Hepatocyte (in vitro differentiated cells): ENCODE results near the gene MIOX. TPM values are rescaled to one million over a fixed set of nuclear protein-coding genes. Genes with fewer than 3 reads are reported as not detected.

Experiments
- DNase-seq: peaks from one replicate; pipeline ENCODE4 v3.0.0-alpha.2; 2016; ENCODE audit warnings: low spot score
- H2AFZ ChIP-seq: fragments of 200-600 bp; sonication (generic); 2 replicates; pipeline ENCODE4 v1.6.0; 2016; ENCODE audit warnings: antibody characterized with exemption, mild to moderate bottlenecking
- H3K27ac ChIP-seq: fragments of 200-600 bp; sonication (generic); 2 replicates; pipeline ENCODE4 v1.5.1; 2016; ENCODE audit warnings: mild to moderate bottlenecking
- H3K27me3 ChIP-seq: fragments of 200-600 bp; sonication (generic); 2 replicates; pipeline ENCODE4 v1.6.1; 2016
- H3K36me3 ChIP-seq: fragments of 200-600 bp; sonication (generic); replicated peaks from 2 replicates; pipeline ENCODE4 v1.5.1; 2016; ENCODE audit warnings: low read depth; ENCODE audit not compliant: insufficient read depth
- H3K4me1 ChIP-seq: fragments of 200-600 bp; sonication (generic); 2 replicates; pipeline ENCODE4 v1.5.1; 2016; ENCODE audit warnings: mild to moderate bottlenecking, moderate library complexity; ENCODE audit not compliant: insufficient read depth
- H3K4me2 ChIP-seq: fragments of 200-600 bp; sonication (generic); 2 replicates; pipeline ENCODE4 v1.6.0; 2016
- H3K4me3 ChIP-seq: fragments of 200-600 bp; sonication (generic); 2 replicates; pipeline ENCODE4 v1.5.1; 2016; ENCODE audit warnings: mild to moderate bottlenecking
- H3K79me2 ChIP-seq: fragments of 200-600 bp; sonication (generic); 2 replicates; pipeline ENCODE4 v1.6.0; 2017; ENCODE audit warnings: mild to moderate bottlenecking
- H3K9me2 ChIP-seq: fragments of 200-600 bp; sonication (generic); replicated peaks from 2 replicates; pipeline ENCODE4 v1.6.0; 2017; ENCODE audit warnings: mild to moderate bottlenecking; ENCODE audit not compliant: insufficient read depth
- H3K9me3 ChIP-seq: fragments of 200-600 bp; sonication (generic); 2 replicates; pipeline ENCODE4 v1.5.1; 2016; ENCODE audit warnings: low read depth, mild to moderate bottlenecking
- H4K20me1 ChIP-seq: fragments of 200-600 bp; sonication (generic); 2 replicates; pipeline ENCODE4 v1.6.0; 2016; ENCODE audit warnings: mild to moderate bottlenecking; ENCODE audit not compliant: insufficient read depth, poor library complexity, severe bottlenecking
- CTCF ChIP-seq: fragments of 200-600 bp; sonication (generic); IDR thresholded peaks from 2 replicates; pipeline ENCODE4 v1.5.1; 2016; ENCODE audit warnings: antibody characterized with exemption, mild to moderate bottlenecking; ENCODE audit not compliant: poor library complexity
- EZH2 ChIP-seq: fragments of 200-600 bp; sonication (generic); IDR thresholded peaks from 2 replicates; pipeline ENCODE4 v1.6.1; 2016; ENCODE audit warnings: antibody characterized with exemption, mild to moderate bottlenecking, borderline replicate concordance
- EZH2phosphoT487 ChIP-seq: fragments of 200-600 bp; sonication (generic); IDR thresholded peaks from one replicate; pipeline ENCODE4 v1.6.1; 2018; ENCODE audit warnings: antibody characterized with exemption, mild to moderate bottlenecking, low read depth, moderate library complexity; ENCODE audit not compliant: unreplicated experiment, severe bottlenecking
- WGBS: methylation state at CpG from one replicate; pipeline ENCODE4 v1.1.6; 2016; ENCODE audit warnings: low lambda C conversion rate; ENCODE audit errors: missing lambda C conversion rate; 5-methylcytosine and 5-hydroxymethylcytosine counted together
- polyA plus RNA-seq: library from polyadenylated mRNA; unstranded; fragments of >200 nt; fragmentation: Nextera tagmentation; extraction: Ambion mirVana; gene quantifications from 2 replicates; pipeline ENCODE4 v1.2.1, GENCODE V29; 2016
- total RNA-seq: library from RNA; depleted of rRNA; stranded (reverse); fragments of >200 nt; gene quantifications from 2 replicates; pipeline ENCODE4 v1.2.3, GENCODE V29; 2014

The MIOX gene
- total and polyA plus RNA-seq, 2 experiments from 2014 or later: not detected

GRCh38 chr22:50446708-50447575 lies 39.7 kb upstream of the MIOX start:
- no peaks in the 10 kb centered on the region for H3K27me3 ChIP-seq
- H3K4me2 ChIP-seq: no peak overlapping the region
- DNase-seq: no peak
- no peaks in the 10 kb centered on the region for H3K79me2 ChIP-seq
- WGBS: 88% methylated on average over 41 of the region's 54 CpGs
- TF ChIP-seq EZH2phosphoT487: no peak
- no peak overlapping the region for H2AFZ ChIP-seq
- H3K4me1 ChIP-seq: no peaks in the 10 kb centered on the region
- H3K9me2 ChIP-seq: no peaks in the 10 kb centered on the region
- H3K27ac ChIP-seq: no peak overlapping the region
- H4K20me1 ChIP-seq: no peaks in the 10 kb centered on the region
- no peaks in the 10 kb centered on the region for H3K36me3 ChIP-seq
- no peak overlapping the region for H3K4me3 ChIP-seq
- no peaks in the 10 kb centered on the region for H3K9me3 ChIP-seq

GRCh38 chr22:50447576-50448551 lies 38.8 kb upstream of the MIOX start:
- Histone ChIP-seq H3K27me3 (no peaks in the 10 kb centered on the region), H3K9me2 (no peaks in the 10 kb centered on the region), H4K20me1 (no peaks in the 10 kb centered on the region), H3K4me1 (no peaks in the 10 kb centered on the region), H3K27ac (no peak overlapping the region), H3K4me3 (no peak overlapping the region), H2AFZ (no peak overlapping the region), H3K79me2 (no peaks in the 10 kb centered on the region), H3K36me3 (no peaks in the 10 kb centered on the region), H3K9me3 (no peaks in the 10 kb centered on the region), H3K4me2 (no peak overlapping the region)
- no peak for DNase-seq
- 92% methylated on average over 27 of the region's 27 CpGs for WGBS
- TF ChIP-seq EZH2 (no peak), EZH2phosphoT487 (no peak), CTCF (no peak)

GRCh38 chr22:50452649-50453048 lies 34.0 kb upstream of the MIOX start:
- Histone ChIP-seq H2AFZ (no peak overlapping the region), H3K9me2 (no peaks in the 10 kb centered on the region), H3K36me3 (no peaks in the 10 kb centered on the region), H3K79me2 (no peaks in the 10 kb centered on the region), H4K20me1 (no peaks in the 10 kb centered on the region), H3K4me3 (no peak overlapping the region), H3K4me2 (no peak overlapping the region), H3K27me3 (no peaks in the 10 kb centered on the region), H3K27ac (no peak overlapping the region), H3K4me1 (no peaks in the 10 kb centered on the region), H3K9me3 (no peaks in the 10 kb centered on the region)
- TF ChIP-seq CTCF (no peak), EZH2phosphoT487 (no peak), EZH2 (no peak)
- 95% methylated on average over 5 of the region's 5 CpGs for WGBS
- DNase-seq: no peak
